ENCODE results near the gene CERS6.

CERS6 gene

GRCh38 chr2:168633895-168634294 is 177.8 kb downstream of the CERS6 start:
- no peak for DNase-seq
- TF ChIP-seq CTCF (IDR thresholded peaks at IDR 0.05; ENCODE audit: low read depth, low read length): no peak
- Histone ChIP-seq H3K27me3 (no peaks in the 10 kb centered on the region), H3K4me1 (peaks cover 5% of the 10 kb centered on the region), H3K36me3 (no peaks in the 10 kb centered on the region), H3K9me3 (no peaks in the 10 kb centered on the region), H3K4me3 (ENCODE audit: low read depth, low read length) (no peak overlapping the region)

DNA sequence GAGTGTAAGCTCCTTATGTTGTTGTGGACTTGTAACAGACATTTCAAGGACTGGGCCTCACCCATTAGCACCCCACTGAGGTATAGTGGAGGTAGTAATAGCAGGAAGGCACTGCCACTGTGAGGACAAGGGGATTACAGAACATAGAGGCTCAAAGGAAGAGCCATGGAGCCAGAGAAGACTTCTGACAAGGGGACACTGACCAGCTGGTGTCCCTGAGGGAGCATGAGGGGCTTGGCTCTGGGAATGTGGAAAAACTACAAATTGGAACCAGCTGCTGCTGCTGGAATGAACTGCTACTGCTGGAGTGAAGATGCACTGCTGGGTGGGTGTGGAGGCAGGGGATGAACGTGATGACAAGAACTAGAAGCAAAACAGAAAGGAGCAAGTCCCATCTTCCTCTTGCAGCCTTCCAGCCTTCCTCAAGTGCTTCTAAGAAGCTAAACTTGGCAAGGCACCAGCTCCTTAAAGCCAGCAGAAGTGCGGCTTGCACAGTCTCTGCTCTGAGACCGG is 179.0 kb downstream of the CERS6 start:
- no peaks in the 10 kb centered on the region for H3K27me3 ChIP-seq
- TF ChIP-seq CTCF (IDR thresholded peaks at IDR 0.05; ENCODE audit: low read depth, low read length): no peak
- no peaks in the 10 kb centered on the region for H3K9me3 ChIP-seq
- H3K4me3 ChIP-seq (ENCODE audit: low read depth, low read length): no peak overlapping the region
- peaks cover 5% of the 10 kb centered on the region for H3K4me1 ChIP-seq
- peak; percentile 71 for DNase-seq
- H3K36me3 ChIP-seq: no peaks in the 10 kb centered on the region

DNA sequence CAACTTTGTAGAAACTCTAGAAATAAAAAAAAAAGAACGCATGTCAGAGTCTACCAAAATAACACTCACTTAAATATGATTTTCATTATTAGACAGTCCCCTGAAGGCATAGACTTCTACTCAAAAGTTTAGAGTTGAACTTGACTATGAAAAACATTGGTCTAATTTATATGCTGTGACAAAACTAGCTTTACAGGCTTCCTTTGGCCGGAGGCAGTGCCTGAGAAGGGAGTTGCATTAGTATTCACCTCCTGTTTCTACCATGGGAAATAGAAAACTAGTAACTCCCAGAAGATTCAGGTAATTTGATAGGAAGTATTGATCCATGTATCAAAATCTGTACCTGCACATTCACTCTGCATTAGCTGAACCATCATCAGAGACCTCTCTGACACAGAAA is 182.9 kb downstream of the CERS6 start:
- no peaks in the 10 kb centered on the region for H3K36me3 ChIP-seq
- TF ChIP-seq CTCF (IDR thresholded peaks at IDR 0.05; ENCODE audit: low read depth, low read length): no peak
- no peaks in the 10 kb centered on the region for H3K27me3 ChIP-seq
- no peak overlapping the region for H3K4me3 ChIP-seq (ENCODE audit: low read depth, low read length)
- DNase-seq: no peak
- no peaks in the 10 kb centered on the region for H3K9me3 ChIP-seq
- H3K4me1 ChIP-seq: peaks cover 5% of the 10 kb centered on the region

- TF ChIP-seq CTCF (IDR thresholded peaks at IDR 0.05; ENCODE audit: low read depth, low read length): no peak
- H3K4me3 ChIP-seq (ENCODE audit: low read depth, low read length): no peak overlapping the region
Observed at GRCh38 chr2:168639441-168639898, 183.4 kb downstream of the CERS6 start.

DNA sequence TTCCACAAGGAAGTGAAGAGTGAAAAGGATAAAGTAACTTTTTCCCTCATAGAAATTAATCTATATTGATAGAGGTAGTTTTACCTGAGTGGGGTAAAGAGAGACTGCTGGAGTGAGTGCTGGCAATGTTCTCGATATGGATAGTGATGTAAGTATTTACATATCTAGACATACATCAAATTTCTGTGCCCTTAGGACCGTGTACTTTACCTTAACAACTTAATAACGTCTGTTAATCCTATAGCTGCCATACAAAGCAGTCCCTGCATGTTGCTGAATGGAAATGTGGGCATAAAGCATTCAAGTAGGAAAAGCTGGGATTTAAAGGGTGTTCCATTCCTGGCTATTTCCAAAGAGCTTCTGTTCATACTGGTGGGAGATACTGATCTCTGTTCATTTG is 184.0 kb downstream of the CERS6 start:
- H3K9me3 ChIP-seq: no peaks in the 10 kb centered on the region
- no peak for DNase-seq
- TF ChIP-seq CTCF (IDR thresholded peaks at IDR 0.05; ENCODE audit: low read depth, low read length): no peak
- H3K4me3 ChIP-seq (ENCODE audit: low read depth, low read length): no peak overlapping the region
- no peaks in the 10 kb centered on the region for H3K27me3 ChIP-seq
- H3K36me3 ChIP-seq: no peaks in the 10 kb centered on the region
- no peaks in the 10 kb centered on the region; the same call in 1 of the 2 replicates for H3K4me1 ChIP-seq

More at GRCh38 chr2:168639441-168639898, 183.4 kb downstream of the CERS6 start:
- H3K27me3 ChIP-seq: no peaks in the 10 kb centered on the region
- no peaks in the 10 kb centered on the region for H3K36me3 ChIP-seq
- peak; percentile 19 for DNase-seq
- H3K9me3 ChIP-seq: no peaks in the 10 kb centered on the region
- H3K4me1 ChIP-seq: peaks cover 5% of the 10 kb centered on the region

DNA sequence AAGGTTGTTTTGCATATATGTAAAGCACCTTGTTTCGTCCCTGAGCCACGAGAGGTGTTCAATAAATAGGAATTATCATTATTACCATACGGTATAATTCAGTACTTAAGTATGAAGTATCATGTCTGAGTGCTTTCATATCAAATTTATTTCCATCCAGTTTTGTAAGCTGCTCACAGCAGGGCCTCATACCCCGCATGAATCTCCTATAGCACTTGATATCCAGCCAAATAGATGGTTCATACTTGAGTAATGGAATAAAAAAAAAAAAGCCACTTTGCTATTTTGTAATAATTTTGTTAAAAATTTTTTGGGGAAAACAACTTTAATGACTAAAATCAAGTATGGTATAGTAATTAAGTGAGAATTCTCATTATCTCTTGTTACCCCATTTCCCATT is 185.6 kb downstream of the CERS6 start:
- Histone ChIP-seq H3K9me3 (no peaks in the 10 kb centered on the region), H3K4me3 (ENCODE audit: low read depth, low read length) (no peak overlapping the region), H3K27me3 (no peaks in the 10 kb centered on the region), H3K36me3 (no peaks in the 10 kb centered on the region), H3K4me1 (no peaks in the 10 kb centered on the region)
- TF ChIP-seq CTCF (IDR thresholded peaks at IDR 0.05; ENCODE audit: low read depth, low read length): no peak
- no peak for DNase-seq

All from BE2C (cell line).